ENCODE data around the gene HECTD4.

- TF ChIP-seq ZNF274 (IDR thresholded peaks at IDR 0.05; ENCODE audit: low read depth, low read length) (no peak), YY1 (IDR thresholded peaks at IDR 0.05; ENCODE audit: insufficient read depth, insufficient read length) (no peak)
These were observed 34.6 kb downstream of the HECTD4 start for GRCh38 chr12:112347581-112347982.

Measured in NT2/D1 (cell line).